HepG2 (cell line): ENCODE results near the gene LACTBL1. TPM values are rescaled to one million over a fixed set of nuclear protein-coding genes. Genes with fewer than 3 reads are reported as not detected.

Experiments
- AKNA ChIP-seq: sonication (generic); formaldehyde crosslinking; IDR thresholded peaks from 2 replicates; pipeline ENCODE4 v1.4.0; 2020; ENCODE audit warnings: missing genetic modification reagents, borderline replicate concordance
- CBFB ChIP-seq: sonication (generic); formaldehyde crosslinking; IDR thresholded peaks from 2 replicates; pipeline ENCODE4 v1.4.0; 2020; ENCODE audit warnings: missing genetic modification reagents
- CHCHD3 ChIP-seq: sonication (generic); formaldehyde crosslinking; IDR thresholded peaks from 2 replicates; pipeline ENCODE4 v1.8.0; 2022; ENCODE audit warnings: mild to moderate bottlenecking, missing genetic modification reagents, moderate library complexity
- GABPA ChIP-seq, 2 experiments: IDR thresholded peaks; 2 replicates each; pipeline ENCODE4 v1.6.1; 2011 to 2016; ENCODE audit warnings: low read depth in 2 of 2, low read length in 1 of 2, missing biosample characterization in 1 of 2, missing genetic modification characterization in 1 of 2
- HES4 ChIP-seq: sonication (generic); formaldehyde crosslinking; IDR thresholded peaks from 2 replicates; pipeline ENCODE4 v1.9.0; 2021; ENCODE audit warnings: mild to moderate bottlenecking, missing genetic modification reagents, borderline replicate concordance
- HIVEP1 ChIP-seq: sonication (generic); formaldehyde crosslinking; IDR thresholded peaks from 2 replicates; pipeline ENCODE4 v1.4.0; 2020; ENCODE audit warnings: mild to moderate bottlenecking, missing genetic modification reagents
- HMG20B ChIP-seq: conservative IDR thresholded peaks from 2 replicates; pipeline ENCODE4 v1.6.1; 2016; ENCODE audit warnings: missing genetic modification reagents, missing compliant biosample characterization
- KAT7 ChIP-seq: IDR thresholded peaks from 2 replicates; pipeline ENCODE4 v1.6.1; 2018; ENCODE audit warnings: borderline replicate concordance, missing compliant biosample characterization
- KDM2A ChIP-seq: sonication (generic); formaldehyde crosslinking; IDR thresholded peaks from 2 replicates; pipeline ENCODE4 v1.4.0; 2020; ENCODE audit warnings: low read depth, missing genetic modification reagents, borderline replicate concordance
- RARG ChIP-seq: sonication (generic); formaldehyde crosslinking; IDR thresholded peaks from 2 replicates; pipeline ENCODE4 v1.4.0; 2020; ENCODE audit warnings: low read depth, mild to moderate bottlenecking, missing genetic modification reagents
- RBM39 ChIP-seq: fragments of 200-400 bp; formaldehyde crosslinking; IDR thresholded peaks from one replicate; pipeline ENCODE4 v1.6.1; 2018; ENCODE audit warnings: antibody characterized with exemption, mild to moderate bottlenecking, low read depth, low read length; ENCODE audit not compliant: poor library complexity, severe bottlenecking
- SALL2 ChIP-seq: sonication (generic); formaldehyde crosslinking; IDR thresholded peaks from 2 replicates; pipeline ENCODE4 v1.8.1; 2023; ENCODE audit warnings: mild to moderate bottlenecking, missing genetic modification reagents, inconsistent platforms
- SMC3 ChIP-seq: IDR thresholded peaks from 2 replicates; pipeline ENCODE4 v1.6.1; 2011; ENCODE audit warnings: low read length, improper control_type of control experiment
- SP1 ChIP-seq, 2 experiments: fragments of 450-650 bp in 1 of 2; sonication (generic) in 1 of 2; formaldehyde crosslinking in 1 of 2; IDR thresholded peaks; 2 replicates each; pipeline versions ENCODE4 v1.4.0 to v1.6.1; 2016 to 2020; ENCODE audit warnings: missing genetic modification reagents in 1 of 2
- THRA ChIP-seq: sonication (generic); formaldehyde crosslinking; IDR thresholded peaks from 2 replicates; pipeline ENCODE4 v1.4.0; 2020; ENCODE audit warnings: missing genetic modification reagents, borderline replicate concordance
- ZFP36L1 ChIP-seq: sonication (generic); formaldehyde crosslinking; IDR thresholded peaks from 2 replicates; pipeline ENCODE4 v1.8.0; 2022; ENCODE audit warnings: mild to moderate bottlenecking, missing genetic modification reagents, moderate library complexity
- ZFP91 ChIP-seq: sonication (generic); formaldehyde crosslinking; IDR thresholded peaks from 2 replicates; pipeline ENCODE4 v1.9.0; 2022; ENCODE audit warnings: missing genetic modification reagents, mild to moderate bottlenecking, borderline replicate concordance
- ZNF251 ChIP-seq: sonication (generic); formaldehyde crosslinking; IDR thresholded peaks from 2 replicates; pipeline ENCODE4 v1.9.0; 2021; ENCODE audit warnings: mild to moderate bottlenecking, missing genetic modification reagents
- ZNF264 ChIP-seq: sonication (generic); formaldehyde crosslinking; IDR thresholded peaks from 2 replicates; pipeline ENCODE4 v1.4.0; 2020; ENCODE audit warnings: missing genetic modification reagents
- ZNF7 ChIP-seq: IDR thresholded peaks from 2 replicates; pipeline ENCODE4 v1.6.1; 2016; ENCODE audit warnings: missing biosample characterization, missing genetic modification reagents
- polyA plus RNA-seq, 8 experiments: library from polyadenylated mRNA; depleted of rRNA in 3 of 8; stranded (reverse) in 7 of 8; unstranded in 1 of 8; fragments of >200 nt; fragmentation: Illumina TruSeq in 4 of 8; extraction: Trizol in 4 of 8; gene quantifications; 2 replicates each; pipeline versions ENCODE4 v1.2.1 to v1.2.3, GENCODE V29; 2011 to 2016; ENCODE audit warnings: low read depth in 4 of 8, missing spikeins in 1 of 8, mixed read lengths in 1 of 8; ENCODE audit not compliant: insufficient read depth in 1 of 8
- total RNA-seq, 5 experiments: library from RNA; depleted of rRNA; stranded (reverse); fragments of >200 nt; fragmentation: Illumina TruSeq; extraction: Trizol; gene quantifications; 2 replicates each; pipeline ENCODE4 v1.2.3, GENCODE V29; 2016; ENCODE audit warnings: low read depth in 1 of 5

Gene LACTBL1
- total and polyA plus RNA-seq, 2 of the 13 experiments (the other 11 are each of a cell fraction or from before 2014, with no cell fraction given), result 0.12 to 1.3 TPM

- TF ChIP-seq HES4 (peak; percentile 56; the same call in 1 of the 2 replicates), KDM2A (CRISPR knock-in tag) (peak; percentile 99), ZNF7 (CRISPR knock-in tag) (no peak), HIVEP1 (CRISPR knock-in tag) (no peak), AKNA (no peak), ZFP91 (peak; percentile 94), ZNF251 (no peak), HMG20B (CRISPR knock-in tag) (peak; percentile 84), CBFB (CRISPR knock-in tag) (peak; percentile 83), ZNF264 (CRISPR knock-in tag) (peak; percentile 90), RARG (CRISPR knock-in tag) (no peak), SALL2 (CRISPR knock-in tag) (peak; percentile 92), ZFP36L1 (CRISPR knock-in tag) (peak; percentile 93), GABPA (IDR thresholded peaks at IDR 0.05; ENCODE audit: low read depth, low read length) (no peak), GABPA (CRISPR knock-in tag; IDR thresholded peaks at IDR 0.05; ENCODE audit: low read depth) (peak; percentile 84), THRA (CRISPR knock-in tag) (peak; percentile 82), SMC3 (0 out of 2 replicates have a peak, but pooled peaks have one; percentile 6), SP1 (IDR thresholded peaks at IDR 0.05) (no peak), SP1 (CRISPR knock-in tag; IDR thresholded peaks at IDR 0.05) (peak; percentile 82), CHCHD3 (0 out of 2 replicates have a peak, but pooled peaks have one; percentile 65), RBM39 (peak; percentile 24), KAT7 (CRISPR knock-in tag) (peak; percentile 92; the same call in 1 of the 2 replicates)
These were observed 46.6 kb upstream of the LACTBL1 start, which contains the start of gene KDM1A (continued) for GRCh38 chr1:23019094-23019862.
